ENCODE results near the gene PRR4. TPM values are rescaled to one million over a fixed set of nuclear protein-coding genes. Genes with fewer than 3 reads are reported as not detected.

The PRR4 gene
- polyA plus RNA-seq, 1 experiment, result 4.3 TPM

- DNase-seq (ENCODE audit: low read depth, low spot score), result no peak
- POLR2A ChIA-PET, result no interaction called here
- no peak for TF ChIP-seq CTCF (IDR thresholded peaks at IDR 0.05; ENCODE audit: low read depth, low read length)
- CTCF ChIA-PET, result no interaction called here
- H3K27me3 ChIP-seq (ENCODE audit: control insufficient read depth, insufficient read depth, low read length), result no peaks in the 10 kb centered on the region
- no peak within 1 kb of the TSS for H3K4me3 ChIP-seq (ENCODE audit: low read depth, low read length)
- no peak within 1 kb of the TSS for H3K27ac ChIP-seq (ENCODE audit: low read depth, low read length)
- H3K9me3 ChIP-seq (ENCODE audit: control insufficient read depth, insufficient read depth, low read length), result no peaks in the 10 kb centered on the region
These were observed 42.1 kb downstream of the PRR4 start, which contains the start of gene TAS2R8 for GRCh38 chr12:10807186-10807585. Gene TAS2R8, minus strand, starts transcription at chr12:10807286. Its CDS starts 306 bp downstream, at chr12:10806980.

- POLR2A ChIA-PET, result no interaction called here
- CTCF ChIA-PET, result no interaction called here
- H3K27me3 ChIP-seq (ENCODE audit: control insufficient read depth, insufficient read depth, low read length), result no peaks in the 10 kb centered on the region
These were observed 46.7 kb downstream of the PRR4 start, which contains the start of gene TAS2R7 for GRCh38 chr12:10802587-10802986. Gene TAS2R7, minus strand, starts transcription at chr12:10802627. Its CDS starts 57 bp downstream, at chr12:10802570.

GRCh38 chr12:10801741-10802140 is 47.5 kb downstream of the PRR4 start:
- ChIA-PET CTCF (no interaction called here), POLR2A (no interaction called here)
- no peaks in the 10 kb centered on the region for H3K9me3 ChIP-seq (ENCODE audit: control insufficient read depth, insufficient read depth, low read length)
- no peak for DNase-seq (ENCODE audit: low read depth, low spot score)
- no peaks in the 10 kb centered on the region for H3K27me3 ChIP-seq (ENCODE audit: control insufficient read depth, insufficient read depth, low read length)
- H3K4me3 ChIP-seq (ENCODE audit: low read depth, low read length), result no peak overlapping the region
- H3K27ac ChIP-seq (ENCODE audit: low read depth, low read length), result no peak overlapping the region
- TF ChIP-seq CTCF (IDR thresholded peaks at IDR 0.05; ENCODE audit: low read depth, low read length), result no peak

More at GRCh38 chr12:10802587-10802986, 46.7 kb downstream of the PRR4 start, which contains the start of gene TAS2R7:
- Histone ChIP-seq H3K9me3 (ENCODE audit: control insufficient read depth, insufficient read depth, low read length) (no peaks in the 10 kb centered on the region), H3K4me3 (ENCODE audit: low read depth, low read length) (no peak within 1 kb of the TSS), H3K27ac (ENCODE audit: low read depth, low read length) (no peak within 1 kb of the TSS)
- no peak for DNase-seq (ENCODE audit: low read depth, low spot score)
- TF ChIP-seq CTCF (IDR thresholded peaks at IDR 0.05; ENCODE audit: low read depth, low read length), result no peak

Small RNAs within 50 kb of the gene (small RNA-seq; reads per million reads assigned to genes)
- not detected for gene PRR4 (ENCODE audit: insufficient read length, low read depth)

Other genes with a start within 250 kb of the PRR4 start
- gene MAGOHB, start 235.9 kb downstream of the PRR4 start, polyA plus RNA-seq (2011; rRNA removed), result 22.5 and 42.9 TPM in 2 replicates
- 0.02 and 0.14 TPM in 2 replicates for gene STYK1, start 175.4 kb downstream of the PRR4 start, polyA plus RNA-seq (2011; rRNA removed)
- gene YBX3, start 126.2 kb downstream of the PRR4 start, polyA plus RNA-seq (2011; rRNA removed), result 95.6 and 99.2 TPM in 2 replicates
- gene TAS2R7, start 46.8 kb downstream of the PRR4 start, polyA plus RNA-seq (2011; rRNA removed), result not detected in 2 replicates
- gene TAS2R8, start 42.2 kb downstream of the PRR4 start, polyA plus RNA-seq (2011; rRNA removed), result 0.06 TPM in 1 of 2 replicates, not detected in the other
- not detected in 2 replicates for gene TAS2R9, start 39.3 kb downstream of the PRR4 start, polyA plus RNA-seq (2011; rRNA removed)
- 0.24 and 0.71 TPM in 2 replicates for gene TAS2R10, start 23.1 kb downstream of the PRR4 start, polyA plus RNA-seq (2011; rRNA removed)
- 3.1 and 4.2 TPM in 2 replicates for gene PRH1, start 34.8 kb upstream of the PRR4 start, polyA plus RNA-seq (2011; rRNA removed)
- 0.10 and 0.16 TPM in 2 replicates for gene TAS2R13, start 60.1 kb upstream of the PRR4 start, polyA plus RNA-seq (2011; rRNA removed)
- 0.16 TPM in 1 of 2 replicates, not detected in the other for gene PRH2, start 79.8 kb upstream of the PRR4 start, polyA plus RNA-seq (2011; rRNA removed)
- gene TAS2R14, start 89.8 kb upstream of the PRR4 start, polyA plus RNA-seq (2011; rRNA removed), result 2.1 and 3.2 TPM in 2 replicates
- gene TAS2R50, start 137.4 kb upstream of the PRR4 start, polyA plus RNA-seq (2011; rRNA removed), result 0.21 and 0.24 TPM in 2 replicates
- gene TAS2R20, start 148.8 kb upstream of the PRR4 start, polyA plus RNA-seq (2011; rRNA removed), result 0.62 and 0.67 TPM in 2 replicates
- gene TAS2R19, start 173.1 kb upstream of the PRR4 start, polyA plus RNA-seq (2011; rRNA removed), result 0.46 and 0.48 TPM in 2 replicates
- gene TAS2R31, start 181.9 kb upstream of the PRR4 start, polyA plus RNA-seq (2011; rRNA removed), result 0.51 and 0.60 TPM in 2 replicates
- 0.30 TPM in 1 of 2 replicates, not detected in the other for gene TAS2R46, start 212.8 kb upstream of the PRR4 start, polyA plus RNA-seq (2011; rRNA removed)
- gene TAS2R43, start 242.8 kb upstream of the PRR4 start, polyA plus RNA-seq (2011; rRNA removed), result not detected in 2 replicates